Dermis microvascular lymphatic vessel endothelial cell (primary cell): ENCODE measurements around the gene POLD3. TPM values are rescaled to one million over a fixed set of nuclear protein-coding genes. Genes with fewer than 3 reads are reported as not detected.
A peak's percentile ranks its signal among the peaks of the same experiment; 100 is the strongest.

ENCODE experiments used
- DNase-seq, 2 donors: peaks; one replicate each; pipeline versions ENCODE4 v3.0.0 to v3.0.0-alpha.2; 2010; ENCODE audit warnings: low read depth in 2 of 2
- total RNA-seq: library from RNA; depleted of rRNA; stranded (reverse); fragments of >200 nt; gene quantifications from 2 replicates; pipeline ENCODE4 v1.2.1, GENCODE V29; 2014

POLD3 gene, protein sequence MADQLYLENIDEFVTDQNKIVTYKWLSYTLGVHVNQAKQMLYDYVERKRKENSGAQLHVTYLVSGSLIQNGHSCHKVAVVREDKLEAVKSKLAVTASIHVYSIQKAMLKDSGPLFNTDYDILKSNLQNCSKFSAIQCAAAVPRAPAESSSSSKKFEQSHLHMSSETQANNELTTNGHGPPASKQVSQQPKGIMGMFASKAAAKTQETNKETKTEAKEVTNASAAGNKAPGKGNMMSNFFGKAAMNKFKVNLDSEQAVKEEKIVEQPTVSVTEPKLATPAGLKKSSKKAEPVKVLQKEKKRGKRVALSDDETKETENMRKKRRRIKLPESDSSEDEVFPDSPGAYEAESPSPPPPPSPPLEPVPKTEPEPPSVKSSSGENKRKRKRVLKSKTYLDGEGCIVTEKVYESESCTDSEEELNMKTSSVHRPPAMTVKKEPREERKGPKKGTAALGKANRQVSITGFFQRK
- 8.6 and 9.1 TPM in 2 replicates for total RNA-seq

DNA sequence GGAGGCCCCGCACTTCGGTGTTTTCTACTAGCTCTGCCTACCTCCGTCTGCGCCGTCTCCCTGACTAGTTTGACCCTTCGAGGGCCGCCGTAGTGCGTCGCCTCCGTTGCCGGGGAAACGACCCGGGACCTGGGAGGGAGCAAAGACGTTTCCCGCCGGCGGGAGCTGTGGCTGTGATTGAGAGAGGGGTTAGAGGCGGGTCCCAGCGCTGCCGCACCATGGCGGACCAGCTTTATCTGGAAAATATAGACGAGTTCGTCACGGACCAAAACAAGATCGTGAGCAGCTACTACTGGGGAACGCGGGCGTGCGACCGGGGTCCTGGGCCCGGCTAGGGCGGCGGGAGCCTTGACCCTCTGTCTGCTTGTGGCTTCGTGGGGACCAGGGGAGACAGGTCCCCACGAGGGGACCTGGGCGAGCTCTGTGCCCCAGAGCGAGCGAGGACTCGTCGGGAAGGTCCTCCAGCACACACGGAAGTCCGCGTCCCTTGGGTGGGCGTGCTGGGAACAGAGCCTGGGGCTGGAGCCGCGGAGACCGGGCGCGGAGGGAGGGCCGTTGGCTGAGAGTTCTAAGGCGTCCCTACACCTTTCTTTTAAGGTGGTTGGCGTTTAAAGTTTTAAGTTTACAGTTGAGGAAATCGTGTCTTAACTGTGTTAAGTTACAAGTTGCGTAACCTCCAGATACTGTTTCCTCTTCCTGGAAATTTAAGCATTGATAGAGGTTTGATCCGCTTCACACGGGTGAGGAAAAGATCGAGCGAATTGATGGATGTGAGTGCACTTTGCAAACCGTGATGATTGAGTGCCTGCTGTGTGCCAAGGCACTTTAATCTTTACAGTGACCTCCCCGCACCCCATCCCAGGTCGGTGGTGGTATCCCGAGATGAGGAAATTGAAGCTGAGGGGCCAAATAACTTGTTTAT lies at the start of gene POLD3:
TSS of gene POLD3 (plus strand) at position 142 of the 922 bp plus-strand sequence. CDS start at position 219, 77 bp downstream.
- peak; percentile 81 to 93 for DNase-seq

DNA sequence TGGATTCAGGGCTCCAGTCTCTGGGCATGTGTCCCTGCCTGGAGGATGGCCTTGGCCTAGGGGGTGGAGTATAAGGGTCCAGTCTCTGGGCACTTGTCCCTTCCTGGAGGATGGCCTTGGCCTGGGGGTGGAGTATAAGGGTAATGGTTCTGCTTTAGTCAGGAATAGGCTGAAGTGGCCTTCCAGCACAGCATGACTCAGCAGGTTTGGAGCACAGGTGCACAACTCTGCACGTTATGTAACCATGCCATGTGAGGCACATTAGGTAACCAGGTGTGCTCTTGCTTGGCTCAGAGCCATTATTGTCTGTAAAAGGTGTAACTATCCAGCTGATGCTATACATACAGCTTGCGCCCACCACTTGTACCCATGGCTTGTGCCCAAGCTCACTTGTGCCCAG lies 48.4 kb upstream of the POLD3 start:
- DNase-seq, result no peak

DNA sequence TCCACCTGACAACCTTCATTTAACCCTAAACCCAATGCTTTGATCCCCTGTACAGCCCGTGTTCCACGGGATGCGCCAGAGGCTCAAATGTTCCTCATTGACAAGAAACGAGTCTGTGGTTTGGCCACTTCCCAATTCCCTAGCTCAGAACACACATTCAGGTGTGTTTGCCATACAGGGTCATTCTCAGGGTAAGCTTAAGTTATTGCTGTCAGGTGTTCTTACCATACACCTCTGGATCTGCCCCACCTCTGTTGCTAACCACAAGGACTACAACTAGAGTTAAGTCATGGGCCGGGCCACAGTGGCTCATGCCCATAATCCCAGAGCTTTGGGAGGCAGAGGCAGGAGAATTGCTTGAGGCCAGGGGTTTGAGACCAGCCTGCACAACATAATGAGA lies 45.6 kb upstream of the POLD3 start:
- DNase-seq, result no peak

DNA sequence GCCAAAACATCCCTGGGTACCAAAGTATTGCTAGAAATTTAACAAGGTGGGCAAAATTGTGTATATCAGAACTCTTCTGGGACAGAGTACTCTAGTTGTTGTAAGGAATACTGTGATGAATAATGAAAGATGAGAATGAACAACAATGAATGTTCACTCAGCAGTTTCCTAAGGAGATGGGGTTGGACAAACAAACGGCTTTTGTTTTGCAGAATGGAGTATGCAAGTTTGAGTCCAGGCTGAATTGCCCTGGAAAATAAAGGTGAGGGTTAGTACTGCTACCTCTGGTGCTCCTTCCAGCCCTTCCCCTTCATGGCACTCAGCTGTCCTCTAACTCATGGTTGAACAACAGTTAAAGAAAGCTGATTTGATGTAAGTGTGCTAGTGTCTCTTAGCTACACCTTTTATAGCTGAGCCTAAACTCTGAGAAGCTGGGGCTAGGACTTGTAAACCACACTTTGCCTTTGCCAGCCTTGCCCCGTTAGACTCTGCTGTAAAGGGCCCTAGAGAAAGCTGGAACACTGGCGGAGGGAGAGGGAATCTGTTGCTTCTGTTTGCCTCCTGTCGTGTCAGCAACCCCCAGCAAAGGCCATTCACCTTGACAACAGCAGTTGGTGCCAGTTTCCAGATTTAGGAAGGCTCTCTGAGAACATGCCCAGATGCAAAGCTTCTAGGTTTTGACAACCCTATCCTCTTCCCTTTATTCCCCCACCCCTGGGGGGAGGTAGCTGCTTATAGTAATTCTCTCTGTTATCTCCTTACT lies 41.2 kb upstream of the POLD3 start:
- DNase-seq, result peak in 1 of 2 donors; percentile 8

DNA sequence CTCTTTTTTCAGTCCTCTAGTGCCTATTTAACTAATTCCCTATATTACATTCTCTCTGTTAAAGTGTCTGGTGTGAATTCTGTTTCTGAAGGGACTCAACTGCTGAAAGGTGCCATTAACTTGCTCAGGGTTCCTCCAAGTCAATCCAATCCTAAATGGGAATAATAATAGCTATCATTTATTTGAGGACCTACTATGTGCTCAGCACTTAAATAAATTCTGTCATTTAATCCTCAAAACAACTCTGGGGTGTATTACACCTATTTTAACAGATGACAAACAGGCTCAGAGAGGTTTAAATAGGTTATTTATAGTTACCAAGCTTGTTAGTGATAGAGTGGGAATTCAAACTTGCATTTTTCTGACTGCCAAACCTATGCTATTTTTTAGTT lies 40.6 kb upstream of the POLD3 start:
- no peak for DNase-seq

DNA sequence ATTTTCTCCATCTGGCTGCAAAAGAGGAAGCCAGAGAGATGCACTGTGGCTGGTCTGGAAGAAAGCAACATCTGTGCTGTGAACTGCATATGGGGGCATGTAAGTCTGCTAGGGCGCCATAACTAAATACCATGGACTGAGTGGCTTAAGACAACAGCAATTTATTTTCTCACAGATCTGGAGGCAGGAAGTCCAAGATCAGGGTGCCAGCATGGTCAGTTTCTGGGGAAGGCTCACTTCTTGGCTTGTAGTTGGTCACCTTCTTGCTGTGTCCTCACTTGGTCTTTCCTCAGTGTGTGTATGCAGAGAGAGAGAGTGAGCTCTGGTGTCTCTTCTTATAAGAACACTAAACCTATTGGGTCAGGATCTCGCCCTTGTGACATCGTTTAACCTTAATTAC lies 34.9 kb upstream of the POLD3 start:
- no peak for DNase-seq

DNA sequence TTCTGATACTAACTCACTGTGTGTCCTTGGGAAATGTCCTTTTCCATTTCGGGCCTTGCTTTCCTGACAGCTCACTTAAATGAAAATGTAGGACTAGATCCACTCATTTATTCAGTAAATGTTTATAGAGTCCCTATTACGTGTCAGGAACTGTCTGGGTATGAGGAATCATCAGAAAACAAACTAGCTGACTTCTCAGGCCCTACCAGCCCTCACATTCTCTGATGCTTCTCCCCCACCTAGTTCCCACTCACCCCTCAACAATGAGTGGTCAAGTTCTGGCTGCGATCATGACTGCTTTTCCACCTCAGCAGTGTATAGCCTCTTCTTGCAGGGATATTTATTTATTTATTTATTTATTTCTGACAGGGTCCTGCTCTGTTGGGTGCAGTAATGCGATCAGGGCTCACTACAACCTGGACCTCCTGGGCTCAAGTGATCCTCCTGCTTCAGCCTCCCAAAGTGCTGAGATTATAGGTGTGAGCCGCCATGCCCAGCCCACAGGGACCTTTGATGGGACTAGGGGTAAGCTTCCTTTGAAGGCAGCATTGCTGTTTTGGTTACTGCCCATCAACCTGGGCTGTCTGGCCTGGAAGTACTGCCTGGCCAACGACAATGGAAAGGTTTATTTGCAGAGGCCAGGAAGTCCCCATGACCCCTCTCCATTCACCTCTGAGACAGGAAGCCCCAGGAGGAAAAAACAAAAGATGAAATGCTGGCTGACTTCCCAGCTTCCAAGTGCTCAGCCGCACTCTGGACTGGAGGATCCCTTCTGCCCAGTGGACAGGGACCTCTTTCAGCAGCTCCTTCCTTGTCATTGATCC lies 33.1 kb upstream of the POLD3 start:
- peak; percentile 96 to 97 for DNase-seq

DNA sequence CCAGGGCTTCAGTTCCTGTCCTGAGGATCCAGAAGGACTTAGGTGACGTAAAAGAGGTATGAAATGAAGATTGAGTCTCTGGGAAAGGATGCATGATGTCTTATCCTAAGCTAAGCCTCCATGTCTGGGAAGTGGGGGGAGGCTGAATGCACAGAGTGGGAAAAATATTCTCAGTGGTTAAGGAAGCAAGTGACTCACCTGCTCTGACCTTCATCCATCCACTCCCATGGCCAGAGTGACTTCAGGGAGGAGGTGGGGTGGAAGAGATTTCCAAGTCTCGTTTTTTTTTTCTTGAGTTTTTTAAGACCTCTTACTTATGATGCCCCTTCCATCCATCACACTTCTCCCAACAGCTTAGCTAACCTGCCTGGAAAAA lies 32.5 kb upstream of the POLD3 start:
- peak in 1 of 2 donors; percentile 81 for DNase-seq

DNA sequence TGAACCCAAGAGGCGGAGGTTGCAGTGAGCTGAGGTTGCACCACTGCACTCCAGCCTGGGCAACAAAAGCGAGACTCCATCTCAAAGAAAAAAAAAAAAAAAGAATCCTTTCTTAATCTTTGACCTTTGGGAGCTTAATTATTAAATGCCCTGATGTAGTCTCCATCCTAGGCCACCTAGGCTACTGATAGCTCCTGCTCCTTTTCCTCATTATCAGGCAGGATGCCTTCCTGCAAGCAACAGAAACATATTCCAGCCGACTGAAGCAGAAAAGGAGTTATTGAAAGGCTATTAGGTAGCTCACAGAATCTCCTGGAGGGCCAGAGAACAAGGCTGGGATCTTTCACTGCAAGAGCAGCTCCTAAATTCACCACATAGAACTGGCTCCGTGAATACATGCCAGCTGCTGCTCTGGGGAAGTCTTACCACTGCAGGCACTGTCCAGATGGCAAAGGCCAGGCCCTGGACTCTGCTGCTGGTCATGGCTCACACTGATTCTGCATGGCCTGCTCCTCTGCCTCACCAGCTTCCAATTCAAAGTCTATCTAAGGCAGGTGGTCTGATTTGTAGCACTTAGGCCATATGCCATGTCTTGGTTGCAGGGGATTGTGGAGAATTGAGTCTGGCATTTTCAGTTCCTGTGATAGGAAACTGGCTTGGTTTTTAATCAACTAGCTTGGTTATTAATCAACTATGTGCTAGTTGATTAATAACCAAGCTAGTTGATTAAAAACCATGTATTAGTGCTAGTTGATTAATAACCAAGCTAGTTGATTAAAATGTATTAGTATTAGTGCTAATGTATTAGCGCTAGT lies 26.0 kb upstream of the POLD3 start:
- DNase-seq, result no peak

DNA sequence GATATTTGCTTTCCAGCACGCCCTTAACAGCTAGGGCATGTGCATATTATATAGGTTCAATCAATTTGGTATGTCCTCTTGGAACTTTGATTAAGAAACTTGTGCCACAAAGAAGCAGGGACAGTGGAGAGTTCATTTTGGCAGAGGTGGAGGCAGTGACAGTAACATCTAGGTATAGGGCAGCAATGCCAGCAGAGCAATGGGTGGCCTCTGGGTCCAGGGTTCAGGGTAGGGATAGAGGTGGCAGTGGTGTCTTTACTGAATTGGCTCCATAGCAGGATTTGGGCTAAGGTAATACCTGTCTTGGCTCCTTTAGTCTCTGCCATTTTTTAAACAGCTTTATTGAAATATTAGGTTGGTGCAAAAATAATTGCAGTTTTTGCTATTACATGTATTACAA lies 24.4 kb upstream of the POLD3 start:
- no peak for DNase-seq

DNA sequence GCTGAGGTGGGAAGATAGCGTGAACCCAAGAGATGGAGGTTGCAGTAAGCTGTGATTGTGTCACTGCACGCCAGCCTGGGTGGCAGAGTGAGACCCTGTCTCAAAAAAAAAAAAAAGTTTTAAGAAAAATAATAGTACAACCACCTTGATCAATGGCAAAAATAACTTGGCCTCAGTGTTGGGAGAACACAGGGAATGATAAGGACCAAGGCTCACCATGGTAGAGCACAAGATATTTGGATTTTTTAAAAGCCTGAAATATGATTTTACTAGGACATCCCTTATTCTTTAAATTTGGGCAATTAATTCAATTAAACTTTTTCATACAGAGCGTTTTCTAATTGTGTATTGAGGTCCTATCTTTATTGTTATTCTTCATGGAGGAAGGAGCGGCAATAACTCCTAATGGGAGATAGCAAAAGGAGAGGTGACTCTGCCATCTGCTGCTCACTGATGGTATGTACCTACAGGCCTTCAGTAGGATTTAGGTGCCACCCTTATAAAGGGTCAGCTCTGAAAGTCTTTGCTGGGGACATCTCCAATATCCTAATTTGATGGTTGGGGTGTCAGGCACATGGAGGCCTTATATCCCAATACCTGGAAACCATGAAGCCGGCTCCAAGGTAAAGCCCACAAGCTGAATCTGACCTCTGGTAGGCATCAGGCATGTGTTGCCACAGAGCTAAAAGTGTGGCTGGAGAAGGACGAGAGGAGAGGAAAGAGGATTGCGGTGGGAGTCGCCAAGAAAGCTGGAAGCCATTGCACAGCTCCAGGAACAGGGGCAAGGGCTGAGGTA lies 21.9 kb upstream of the POLD3 start:
- peak; percentile 65 to 78 for DNase-seq

DNA sequence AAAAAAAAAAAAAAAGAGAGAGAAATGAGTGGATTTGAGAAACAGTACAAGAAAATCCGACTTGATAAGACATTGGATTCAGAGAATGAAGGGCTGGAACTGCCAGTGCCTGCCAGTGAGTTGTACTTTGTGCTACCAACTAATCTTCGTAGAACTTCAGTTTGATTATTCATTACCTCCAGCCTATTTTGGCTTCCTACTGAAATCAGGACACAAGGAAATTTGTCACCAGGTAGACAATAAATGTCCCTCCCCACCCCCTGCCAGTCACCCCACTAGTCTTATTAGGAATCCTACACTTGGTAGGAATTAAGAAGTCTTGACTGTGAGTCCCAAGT lies 21.4 kb upstream of the POLD3 start:
- no peak for DNase-seq

DNA sequence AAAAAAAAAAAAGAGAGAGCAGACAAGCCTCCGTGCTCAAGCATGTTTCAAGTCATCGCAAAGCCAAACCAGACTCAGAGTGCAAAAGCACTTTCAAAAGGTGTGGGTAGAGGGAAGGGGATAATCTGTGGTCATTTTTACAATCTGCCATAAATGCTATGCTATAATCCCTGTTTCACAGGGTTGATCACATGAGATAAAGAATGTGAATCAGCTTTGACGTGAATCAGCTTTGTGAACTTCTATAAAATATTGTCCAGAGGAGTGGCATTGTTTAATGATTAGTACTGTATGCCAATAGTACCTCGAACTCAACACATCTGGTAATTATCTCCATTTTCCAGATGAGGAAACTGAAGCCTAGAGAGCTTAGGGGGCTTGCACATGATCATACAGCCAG lies 20.0 kb upstream of the POLD3 start:
- no peak for DNase-seq

DNA sequence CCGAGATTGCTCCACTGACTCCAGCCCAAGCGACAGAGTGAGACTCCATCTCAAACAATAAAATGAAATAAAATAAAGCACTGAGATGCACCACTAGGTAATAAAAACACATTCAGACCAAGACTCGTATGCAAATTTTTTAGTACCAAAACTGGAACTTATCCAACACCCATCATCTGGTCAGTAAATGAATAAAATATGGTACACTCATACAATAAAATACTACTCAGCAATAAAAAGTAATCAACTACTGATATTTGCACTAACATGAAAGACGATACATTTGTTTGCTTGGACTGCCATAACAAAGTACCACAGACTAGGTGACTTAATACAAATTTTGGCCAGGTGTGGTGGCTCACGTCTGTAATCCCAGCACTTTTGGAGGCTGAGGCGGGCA lies 17.8 kb upstream of the POLD3 start:
- no peak for DNase-seq

DNA sequence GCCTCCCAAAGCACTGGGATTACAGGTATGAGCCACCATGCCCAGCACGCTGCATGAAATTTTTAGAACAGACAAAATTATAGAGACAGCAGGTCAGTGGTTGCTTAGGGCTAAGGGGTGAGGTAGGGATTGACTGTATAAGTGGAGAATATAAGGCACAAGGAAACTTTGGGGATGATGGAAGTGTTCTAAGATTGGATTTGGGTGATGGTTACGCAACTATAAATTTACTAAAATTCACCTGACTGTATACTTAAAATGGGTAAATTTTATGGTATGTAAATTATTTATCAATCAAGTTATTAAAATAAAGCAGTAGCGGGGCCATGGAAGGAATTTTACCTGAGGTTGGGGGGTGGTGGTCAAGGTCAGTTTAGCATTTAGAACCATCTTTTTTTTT lies 16.4 kb upstream of the POLD3 start:
- DNase-seq, result no peak

DNA sequence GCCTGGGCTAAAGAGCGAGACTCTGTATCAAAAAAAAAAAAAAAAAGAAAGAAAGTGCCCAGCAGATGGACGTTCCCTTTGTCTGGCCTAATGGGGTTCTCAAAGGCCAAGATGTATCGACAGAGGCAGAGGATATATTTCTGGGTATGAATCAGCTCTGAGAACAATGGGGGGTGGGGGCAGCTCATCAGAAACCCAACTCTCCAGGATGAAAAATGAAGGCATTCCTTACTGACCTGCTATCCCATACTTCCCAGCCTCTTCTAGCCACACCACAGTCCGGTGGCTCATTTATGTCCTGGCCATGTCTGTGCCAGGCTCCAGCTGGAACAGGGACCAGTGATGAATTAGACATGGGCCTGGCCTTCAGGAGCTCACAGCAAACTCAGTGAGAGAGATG lies 15.2 kb upstream of the POLD3 start:
- DNase-seq, result no peak

DNA sequence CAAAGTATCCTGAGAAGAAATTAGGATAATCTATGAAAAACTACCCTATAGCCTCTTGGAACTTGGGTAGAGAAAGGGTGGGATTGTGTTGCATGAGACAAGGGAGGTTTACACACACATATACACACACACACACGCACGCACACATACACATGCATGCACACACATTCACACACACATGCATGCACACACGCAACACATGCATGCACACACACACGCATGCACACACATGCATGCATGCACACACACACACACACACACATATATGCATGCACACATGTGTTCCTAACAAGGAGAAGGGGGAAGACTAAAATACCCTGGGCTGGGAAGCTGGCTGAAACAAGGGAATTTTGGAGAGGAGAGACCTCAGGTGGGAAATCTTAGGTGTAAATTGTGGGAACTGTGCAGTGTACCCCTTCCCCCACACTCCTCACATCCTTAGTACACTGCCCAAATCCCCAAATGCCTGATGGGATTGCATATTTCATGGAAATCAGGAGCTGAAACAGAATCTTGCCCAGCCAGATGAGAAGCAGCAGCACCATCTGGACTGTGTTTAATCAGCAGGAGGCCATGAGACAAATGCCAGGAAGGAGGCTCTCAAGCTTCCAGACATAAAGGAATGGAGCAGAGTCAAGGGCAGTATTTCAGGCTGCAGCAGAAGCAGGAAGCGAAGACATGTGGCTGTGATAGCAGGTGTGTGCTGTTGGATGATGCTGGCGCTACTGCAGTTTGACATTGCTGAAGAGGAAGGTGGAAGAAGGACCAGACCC lies 14.6 kb upstream of the POLD3 start:
- no peak for DNase-seq

DNA sequence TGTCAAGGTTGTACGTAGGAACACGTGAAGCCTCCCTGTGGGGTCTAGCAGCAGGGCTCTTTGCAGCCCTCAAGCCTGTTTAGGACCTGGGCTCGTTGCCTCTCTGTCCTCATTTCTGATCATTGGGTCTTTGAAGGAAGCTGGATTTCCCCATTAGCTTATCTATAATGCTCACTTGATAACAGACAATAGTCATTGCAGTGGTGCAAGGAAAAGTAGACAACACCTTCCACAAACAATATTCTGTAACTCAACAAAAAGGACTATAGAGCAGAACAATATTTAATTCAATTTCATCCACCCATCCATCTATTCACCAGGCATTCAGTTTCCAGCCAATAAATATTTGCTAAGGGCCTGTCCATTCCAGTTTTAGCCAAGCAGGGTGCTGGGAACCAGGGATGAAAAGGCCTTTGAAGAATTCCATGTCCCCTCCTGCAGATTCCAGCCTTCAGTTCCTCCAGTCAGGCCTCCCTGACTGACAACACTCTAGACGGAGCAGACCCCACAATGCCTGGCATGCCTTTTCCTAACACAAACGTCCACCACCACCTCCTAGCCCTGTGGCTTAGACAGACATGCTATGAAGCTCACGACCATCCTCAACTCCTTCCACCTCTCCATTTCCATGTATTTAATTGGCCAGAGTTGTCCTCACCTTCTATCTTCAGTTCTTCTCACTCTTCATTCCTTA lies 12.7 kb upstream of the POLD3 start:
- no peak for DNase-seq
